Uterus (tissue), 4 donors: Measurements from ENCODE around the gene TLN1. TPM values are rescaled to one million over a fixed set of nuclear protein-coding genes. Genes with fewer than 3 reads are reported as not detected.

Source experiments
- DNase-seq, 2 donors: peaks; one replicate each; pipeline ENCODE4 v3.0.0-alpha.2; 2019 to 2020
- H3K27ac ChIP-seq, 2 donors: fragments of 200-600 bp; sonication (generic); 1 replicate in 1 of 2; 2 replicates in 1 of 2; pipeline ENCODE4 v1.5.1; 2016 to 2018
- H3K27me3 ChIP-seq, 2 donors: fragments of 200-600 bp; sonication (generic); one replicate each; pipeline ENCODE4 v1.5.1; 2018 to 2019; ENCODE audit warnings: control low read depth in 1 of 2
- H3K36me3 ChIP-seq, 2 donors: fragments of 200-600 bp; sonication (generic); one replicate each; pipeline ENCODE4 v1.5.1; 2019; ENCODE audit warnings: control low read depth in 1 of 2
- H3K4me1 ChIP-seq, 2 donors: fragments of 200-600 bp; sonication (generic); one replicate each; pipeline ENCODE4 v1.5.1; 2018 to 2019; ENCODE audit warnings: control low read depth in 1 of 2
- H3K4me3 ChIP-seq, 2 donors: fragments of 200-600 bp; sonication (generic); 1 replicate in 1 of 2; 2 replicates in 1 of 2; pipeline ENCODE4 v1.5.1; 2018 to 2019; ENCODE audit warnings: mild to moderate bottlenecking in 1 of 2
- H3K9me3 ChIP-seq, 2 donors: fragments of 200-600 bp; sonication (generic); one replicate each; pipeline ENCODE4 v1.5.1; 2019; ENCODE audit warnings: control low read depth in 1 of 2
- POLR2A ChIP-seq, 2 donors: fragments of 450-650 bp; IDR thresholded peaks; one replicate each; pipeline ENCODE4 v1.6.1; 2016; ENCODE audit warnings: antibody characterized with exemption in 2 of 2, mild to moderate bottlenecking in 1 of 2, moderate library complexity in 1 of 2
- intact Hi-C: fragments of 100-400 bp; cut with DNase I; formaldehyde crosslinking; loops from one replicate; pipeline ENCODE4 v1.15.1; 2023; ENCODE audit warnings: low total_unique reads
- total RNA-seq, 4 donors: library from RNA; depleted of rRNA in 3 of 4; stranded (reverse); fragments of >200 nt in 3 of 4; gene quantifications; one replicate each; pipeline versions ENCODE4 v1.1.0 to v1.2.4, GENCODE V29; 2014 to 2023
- TF ChIP-seq, protein P1 (sequence below), 4 experiments: fragments of 200-600 bp in 2 of 4; fragments of 450-650 bp in 2 of 4; sonication (generic) in 2 of 4; IDR thresholded peaks; one replicate each; pipeline ENCODE4 v1.5.1; 2016 to 2019; ENCODE audit warnings: antibody characterized with exemption in 4 of 4, mild to moderate bottlenecking in 2 of 4, moderate library complexity in 1 of 4
- donor health status: DM: yes; HTN: yes; CAD: no.

The TLN1 gene
- 100 to 1,000 TPM; 202 to 540 (median 281) TPM for total RNA-seq

DNA sequence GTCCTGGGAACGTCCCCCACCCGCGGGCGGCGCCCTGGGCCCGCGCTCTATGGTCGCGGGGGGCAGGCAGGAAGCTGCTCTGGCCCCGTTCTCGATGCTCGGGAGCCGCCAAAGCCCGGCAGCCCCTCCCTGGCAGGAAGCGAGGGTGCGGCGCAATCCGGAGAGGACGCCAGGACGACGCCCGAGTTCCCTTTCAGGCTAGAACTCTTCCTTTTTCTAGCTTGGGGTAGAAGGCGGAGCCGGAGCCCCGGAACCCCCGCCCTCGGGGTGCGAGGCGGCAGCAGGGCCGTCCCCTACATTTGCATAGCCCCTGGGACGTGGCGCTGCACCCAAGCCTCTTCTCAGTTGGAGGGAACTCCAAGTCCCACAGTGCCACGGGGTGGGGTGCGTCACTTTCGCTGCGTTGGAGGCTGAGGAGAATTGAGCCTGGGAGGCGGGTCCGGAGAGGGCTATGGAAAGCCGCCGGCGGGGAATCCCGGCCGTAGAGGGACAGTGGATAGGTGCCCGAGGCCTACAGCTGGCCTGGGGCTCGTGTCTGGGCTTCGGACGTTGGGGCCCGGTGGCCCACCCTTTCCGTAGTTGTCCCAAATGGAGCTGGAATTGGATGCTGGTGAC, at the start of gene TLN1, which contains the start of gene CREB3:
TLN1 (minus strand) TSS at position 11 of the 615 bp plus-strand sequence. CDS start 6,501 bp downstream, outside the sequence.
CREB3 (plus strand) TSS at position 482 of the 615 bp plus-strand sequence; CDS start at position 589, 107 bp downstream.
- H3K4me1 ChIP-seq = peaks cover 0 to 8% of the 10 kb centered on the region in 2 donors
- H3K27ac ChIP-seq = peak within 1 kb of the TSS; percentile 94 to 97
- H3K36me3 ChIP-seq = no peaks in the 10 kb centered on the region
- TF ChIP-seq, protein P1, sequence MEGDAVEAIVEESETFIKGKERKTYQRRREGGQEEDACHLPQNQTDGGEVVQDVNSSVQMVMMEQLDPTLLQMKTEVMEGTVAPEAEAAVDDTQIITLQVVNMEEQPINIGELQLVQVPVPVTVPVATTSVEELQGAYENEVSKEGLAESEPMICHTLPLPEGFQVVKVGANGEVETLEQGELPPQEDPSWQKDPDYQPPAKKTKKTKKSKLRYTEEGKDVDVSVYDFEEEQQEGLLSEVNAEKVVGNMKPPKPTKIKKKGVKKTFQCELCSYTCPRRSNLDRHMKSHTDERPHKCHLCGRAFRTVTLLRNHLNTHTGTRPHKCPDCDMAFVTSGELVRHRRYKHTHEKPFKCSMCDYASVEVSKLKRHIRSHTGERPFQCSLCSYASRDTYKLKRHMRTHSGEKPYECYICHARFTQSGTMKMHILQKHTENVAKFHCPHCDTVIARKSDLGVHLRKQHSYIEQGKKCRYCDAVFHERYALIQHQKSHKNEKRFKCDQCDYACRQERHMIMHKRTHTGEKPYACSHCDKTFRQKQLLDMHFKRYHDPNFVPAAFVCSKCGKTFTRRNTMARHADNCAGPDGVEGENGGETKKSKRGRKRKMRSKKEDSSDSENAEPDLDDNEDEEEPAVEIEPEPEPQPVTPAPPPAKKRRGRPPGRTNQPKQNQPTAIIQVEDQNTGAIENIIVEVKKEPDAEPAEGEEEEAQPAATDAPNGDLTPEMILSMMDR (IDR thresholded peaks at IDR 0.05) = peak in 3 of 4 experiments; percentile 3 to 17 (median 9)
- TF ChIP-seq POLR2A (IDR thresholded peaks at IDR 0.05) = peak; percentile 80 to 93
- intact Hi-C loops = loop anchor here (5.0 kb wide), 1 partner anchor 75 kb away; the partner anchor contains the start of genes CCDC107 and RMRP
- no peaks in the 10 kb centered on the region for H3K27me3 ChIP-seq
- no peaks in the 10 kb centered on the region for H3K9me3 ChIP-seq
- DNase-seq = peak; percentile 98 to 99
- peak within 1 kb of the TSS; percentile 62 to 84 for H3K4me3 ChIP-seq

- no peaks in the 10 kb centered on the region for H3K36me3 ChIP-seq
- intact Hi-C loops = no loop called here
- H3K27ac ChIP-seq = no peak overlapping the region
- no peak for DNase-seq
- TF ChIP-seq POLR2A (IDR thresholded peaks at IDR 0.05) = no peak
- TF ChIP-seq, protein P1 (IDR thresholded peaks at IDR 0.05) = no peak
- H3K27me3 ChIP-seq = no peaks in the 10 kb centered on the region
- H3K9me3 ChIP-seq = no peaks in the 10 kb centered on the region
- H3K4me3 ChIP-seq = no peak overlapping the region
- no peaks in the 10 kb centered on the region for H3K4me1 ChIP-seq
Observed at GRCh38 chr9:35781066-35781465, 49.1 kb upstream of the TLN1 start.

GRCh38 chr9:35778496-35778895, 46.5 kb upstream of the TLN1 start:
- Histone ChIP-seq H3K9me3 (no peaks in the 10 kb centered on the region), H3K4me3 (no peak overlapping the region), H3K27me3 (no peaks in the 10 kb centered on the region), H3K27ac (no peak overlapping the region), H3K4me1 (no peaks in the 10 kb centered on the region), H3K36me3 (no peaks in the 10 kb centered on the region)
- intact Hi-C loops = no loop called here
- no peak for TF ChIP-seq POLR2A (IDR thresholded peaks at IDR 0.05)
- TF ChIP-seq, protein P1 (IDR thresholded peaks at IDR 0.05) = no peak
- DNase-seq = no peak

GRCh38 chr9:35776018-35776417, 44.0 kb upstream of the TLN1 start:
- H3K4me3 ChIP-seq = no peak overlapping the region
- no peaks in the 10 kb centered on the region for H3K9me3 ChIP-seq
- H3K27me3 ChIP-seq = no peaks in the 10 kb centered on the region
- no peak for TF ChIP-seq POLR2A (IDR thresholded peaks at IDR 0.05)
- TF ChIP-seq, protein P1 (IDR thresholded peaks at IDR 0.05) = no peak
- no peak for DNase-seq
- no peaks in the 10 kb centered on the region for H3K36me3 ChIP-seq
- intact Hi-C loops = no loop called here
- H3K27ac ChIP-seq = no peak overlapping the region
- H3K4me1 ChIP-seq = no peaks in the 10 kb centered on the region

DNA sequence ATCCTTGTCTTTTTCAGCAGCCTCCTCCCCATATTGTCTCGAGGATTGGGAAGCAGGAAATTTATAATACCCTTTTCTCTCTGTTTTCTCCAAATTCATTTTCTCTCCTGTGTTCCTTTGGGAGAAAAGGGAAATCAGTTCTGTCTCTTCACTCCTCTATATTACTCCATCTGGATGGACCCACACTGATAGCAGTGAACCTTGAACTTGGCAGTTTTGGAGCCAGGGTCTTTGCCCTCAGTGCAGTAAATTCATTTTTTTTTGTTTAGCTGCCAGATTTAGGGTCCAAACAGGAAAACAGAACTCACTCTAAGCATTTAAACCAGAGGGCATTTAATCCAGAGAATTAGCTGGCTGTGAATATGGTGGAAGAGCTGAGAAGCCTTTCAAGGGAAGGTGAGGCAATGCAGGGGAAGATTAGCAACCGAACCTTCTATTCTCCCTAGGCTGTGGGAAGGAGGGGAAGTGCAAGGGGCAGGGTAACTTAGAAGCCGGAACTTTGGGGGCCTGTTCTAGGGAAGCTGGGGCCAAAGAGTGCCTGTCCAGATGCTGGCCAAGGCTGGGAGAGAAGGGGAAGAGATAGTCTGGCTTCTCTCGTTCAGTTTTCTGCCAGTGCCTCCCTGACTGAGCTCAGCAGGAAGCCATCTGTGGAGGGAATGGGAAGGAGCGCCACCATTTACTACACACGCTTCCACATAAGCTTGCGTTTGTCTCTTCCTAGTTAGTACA, 43.1 kb upstream of the TLN1 start:
- DNase-seq = no peak

More for the DNA sequence above, 43.1 kb upstream of the TLN1 start:
- TF ChIP-seq, protein P1 (IDR thresholded peaks at IDR 0.05) = no peak
- no peak for TF ChIP-seq POLR2A (IDR thresholded peaks at IDR 0.05)
- Histone ChIP-seq H3K4me3 (no peak overlapping the region), H3K27ac (no peak overlapping the region), H3K27me3 (no peaks in the 10 kb centered on the region), H3K9me3 (no peaks in the 10 kb centered on the region), H3K36me3 (no peaks in the 10 kb centered on the region), H3K4me1 (no peaks in the 10 kb centered on the region)
- intact Hi-C loops = no loop called here
